Thymus (tissue), 11 donors: ENCODE measurements around the gene CPN2. TPM values are rescaled to one million over a fixed set of nuclear protein-coding genes. Genes with fewer than 3 reads are reported as not detected.

ENCODE experiments used
- DNase-seq, 9 donors: peaks; one replicate each; pipeline ENCODE4 v3.0.0-alpha.2; 2013; ENCODE audit warnings: low spot score in 9 of 9, low read depth in 6 of 9, missing footprints in 1 of 9
- H3K27ac ChIP-seq, 2 donors: one replicate each; pipeline ENCODE4 v1.5.1; 2013; ENCODE audit warnings: control low read depth in 1 of 2, low read depth in 1 of 2, low read length in 1 of 2, mild to moderate bottlenecking in 1 of 2, moderate library complexity in 1 of 2
- H3K27me3 ChIP-seq, 2 donors: one replicate each; pipeline ENCODE4 v1.5.1; 2013; ENCODE audit warnings: low read length in 1 of 2; ENCODE audit not compliant: control insufficient read depth in 2 of 2, insufficient read depth in 1 of 2
- H3K36me3 ChIP-seq, 2 donors: one replicate each; pipeline ENCODE4 v1.5.1; 2013; ENCODE audit warnings: low read length in 1 of 2, mild to moderate bottlenecking in 1 of 2, moderate library complexity in 1 of 2; ENCODE audit not compliant: control insufficient read depth in 2 of 2, insufficient read depth in 2 of 2
- H3K4me1 ChIP-seq, 2 donors: one replicate each; pipeline ENCODE4 v1.5.1; 2013; ENCODE audit warnings: low read length in 2 of 2; ENCODE audit not compliant: control insufficient read depth in 2 of 2, insufficient read depth in 2 of 2
- H3K4me3 ChIP-seq, 2 donors: one replicate each; pipeline ENCODE4 v1.5.1; 2013; ENCODE audit warnings: low read length in 2 of 2, control low read depth in 1 of 2, mild to moderate bottlenecking in 1 of 2
- H3K9me3 ChIP-seq, 2 donors: one replicate each; pipeline ENCODE4 v1.5.1; 2013; ENCODE audit warnings: low read length in 1 of 2, mild to moderate bottlenecking in 1 of 2; ENCODE audit not compliant: control insufficient read depth in 2 of 2, insufficient read depth in 1 of 2
- WGBS: extraction: QIAGEN DNeasy Blood & Tissue Kit; methylation state at CpG from one replicate; pipeline ENCODE4 v1.1.7; 2013; 5-methylcytosine and 5-hydroxymethylcytosine counted together
- polyA plus RNA-seq: library from polyadenylated mRNA; stranded (reverse); fragments of 200-250 nt; gene quantifications from one replicate; pipeline ENCODE4 v1.2.3, GENCODE V29; 2013
- total RNA-seq: library from RNA; stranded (reverse); fragments of 120-200 nt; gene quantifications from one replicate; pipeline ENCODE4 v1.2.4, GENCODE V29; 2013
- donor health status: healthy.

Gene CPN2
- total and polyA plus RNA-seq, 2 donors: 0.05 to 0.07 TPM

GRCh38 chr3:194329583-194329965 is 21.6 kb downstream of the CPN2 start:
- WGBS: 91% methylated on average over 7 of the region's 7 CpGs
- Histone ChIP-seq H3K4me1 (peaks cover 2 to 21% of the 10 kb centered on the region in 2 donors), H3K36me3 (no peaks in the 10 kb centered on the region), H3K27me3 (peaks cover 21 to 39% of the 10 kb centered on the region in 2 donors), H3K4me3 (no peak overlapping the region), H3K9me3 (peaks cover 5 to 27% of the 10 kb centered on the region in 2 donors), H3K27ac (no peak overlapping the region)
- DNase-seq: no peak

GRCh38 chr3:194328942-194329582 is 22.1 kb downstream of the CPN2 start:
- Histone ChIP-seq H3K4me3 (no peak overlapping the region), H3K36me3 (no peaks in the 10 kb centered on the region), H3K9me3 (peaks cover 5 to 32% of the 10 kb centered on the region in 2 donors), H3K4me1 (peaks cover 2 to 24% of the 10 kb centered on the region in 2 donors), H3K27me3 (peaks cover 21 to 42% of the 10 kb centered on the region in 2 donors), H3K27ac (no peak overlapping the region)
- DNase-seq: no peak
- 88% methylated on average over 14 of the region's 14 CpGs for WGBS

- no peak overlapping the region for H3K4me3 ChIP-seq
- H3K9me3 ChIP-seq: peaks cover 6 to 32% of the 10 kb centered on the region in 2 donors
- H3K4me1 ChIP-seq: peaks cover 0 to 20% of the 10 kb centered on the region in 2 donors
- DNase-seq: no peak
- no peaks in the 10 kb centered on the region for H3K36me3 ChIP-seq
- 87% methylated on average over 27 of the region's 27 CpGs for WGBS
- peaks cover 16 to 40% of the 10 kb centered on the region in 2 donors for H3K27me3 ChIP-seq
- H3K27ac ChIP-seq: no peak overlapping the region
Observed at GRCh38 chr3:194328053-194328657, 23.0 kb downstream of the CPN2 start.

- no peak overlapping the region for H3K4me3 ChIP-seq
- no peak overlapping the region for H3K27ac ChIP-seq
- H3K27me3 ChIP-seq: peaks cover 9 to 40% of the 10 kb centered on the region in 2 donors
- H3K4me1 ChIP-seq: peaks cover 0 to 18% of the 10 kb centered on the region in 2 donors
- WGBS: 92% methylated on average over 5 of the region's 5 CpGs
- H3K36me3 ChIP-seq: no peaks in the 10 kb centered on the region
- no peak for DNase-seq
- H3K9me3 ChIP-seq: peaks cover 6 to 32% of the 10 kb centered on the region in 2 donors
Observed at GRCh38 chr3:194327218-194328052, 23.7 kb downstream of the CPN2 start.

GRCh38 chr3:194326968-194327217 is 24.2 kb downstream of the CPN2 start:
- H3K4me1 ChIP-seq: peaks cover 0 to 18% of the 10 kb centered on the region in 2 donors
- peak overlapping the region in 1 of 2 donors; percentile 47 for H3K27ac ChIP-seq
- H3K27me3 ChIP-seq: peaks cover 7 to 40% of the 10 kb centered on the region in 2 donors
- no peaks in the 10 kb centered on the region for H3K36me3 ChIP-seq
- peaks cover 6 to 32% of the 10 kb centered on the region in 2 donors for H3K9me3 ChIP-seq
- DNase-seq: no peak
- WGBS: 95% methylated on average over 2 of the region's 2 CpGs
- H3K4me3 ChIP-seq: no peak overlapping the region

- H3K4me3 ChIP-seq: no peak overlapping the region
- 85% methylated on average over 15 of the region's 15 CpGs for WGBS
- H3K4me1 ChIP-seq: peaks cover 0 to 18% of the 10 kb centered on the region in 2 donors
- no peak for DNase-seq
- H3K27me3 ChIP-seq: peaks cover 1 to 38% of the 10 kb centered on the region in 2 donors
- peaks cover 6 to 32% of the 10 kb centered on the region in 2 donors for H3K9me3 ChIP-seq
- H3K27ac ChIP-seq: no peak overlapping the region
- H3K36me3 ChIP-seq: no peaks in the 10 kb centered on the region
Observed at GRCh38 chr3:194326192-194326967, 24.7 kb downstream of the CPN2 start.

GRCh38 chr3:194325424-194326153 is 25.5 kb downstream of the CPN2 start:
- H3K9me3 ChIP-seq: peaks cover 6 to 32% of the 10 kb centered on the region in 2 donors
- peaks cover 0 to 35% of the 10 kb centered on the region in 2 donors for H3K27me3 ChIP-seq
- WGBS: 93% methylated on average over 15 of the region's 15 CpGs
- DNase-seq: no peak
- H3K4me1 ChIP-seq: peaks cover 0 to 15% of the 10 kb centered on the region in 2 donors
- no peak overlapping the region for H3K4me3 ChIP-seq
- no peak overlapping the region for H3K27ac ChIP-seq
- H3K36me3 ChIP-seq: no peaks in the 10 kb centered on the region

- H3K27me3 ChIP-seq: peaks cover 0 to 32% of the 10 kb centered on the region in 2 donors
- peaks cover 6 to 32% of the 10 kb centered on the region in 2 donors for H3K9me3 ChIP-seq
- H3K27ac ChIP-seq: no peak overlapping the region
- WGBS: 97% methylated on average over 3 of the region's 3 CpGs
- H3K4me1 ChIP-seq: peaks cover 0 to 11% of the 10 kb centered on the region in 2 donors
- DNase-seq: no peak
- no peaks in the 10 kb centered on the region for H3K36me3 ChIP-seq
- no peak overlapping the region for H3K4me3 ChIP-seq
Observed at GRCh38 chr3:194324823-194325327, 26.3 kb downstream of the CPN2 start.
